Measurements from ENCODE around the gene C11orf16.

DNA sequence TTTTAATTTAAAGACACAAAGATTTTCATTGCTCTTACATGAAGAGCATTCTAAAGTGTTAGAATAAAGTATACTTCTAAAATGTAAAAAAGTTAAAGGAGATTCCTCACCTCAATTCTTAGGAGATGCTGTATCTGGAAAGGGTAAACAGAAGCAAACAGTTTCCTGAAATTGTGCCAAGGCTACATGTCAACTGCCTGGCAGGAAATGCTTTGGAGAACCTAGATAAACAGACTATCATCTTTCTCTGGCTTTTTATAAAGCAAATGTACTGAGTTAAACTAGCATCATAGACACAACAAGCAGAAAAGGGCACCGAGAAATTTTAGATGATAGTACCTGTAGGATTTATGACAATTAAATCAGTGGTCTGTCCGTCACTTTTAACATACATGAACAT, 46.4 kb downstream of the C11orf16 start:
- TF ChIP-seq CTCF (IDR thresholded peaks at IDR 0.05) (no peak), POLR2A (IDR thresholded peaks at IDR 0.05) (no peak)
